Placental pericyte (primary cell): ENCODE measurements around the gene BET1L. TPM values are rescaled to one million over a fixed set of nuclear protein-coding genes. Genes with fewer than 3 reads are reported as not detected.

Experiments used
- small RNA-seq: library from RNA; depleted of rRNA; stranded (forward); fragments of <200 nt; gene quantifications from one replicate; pipeline ENCODE3, GENCODE V24; 2012; ENCODE audit warnings: low replicate concordance
- total RNA-seq: library from RNA; depleted of rRNA; stranded (reverse); fragments of >200 nt; gene quantifications from 2 replicates; pipeline ENCODE4 v1.2.3, GENCODE V29; 2012

The BET1L gene
- 30.8 and 33.7 TPM in 2 replicates for total RNA-seq

GRCh38 chr11:207208-207862, at the start of gene BET1L, which contains the start of gene RIC8A:
Gene BET1L (minus strand): TSS chr11:207399. CDS start chr11:207321, 78 bp downstream.
Gene RIC8A (plus strand): TSS chr11:207708. CDS start chr11:208855, 1,147 bp downstream.

DNA sequence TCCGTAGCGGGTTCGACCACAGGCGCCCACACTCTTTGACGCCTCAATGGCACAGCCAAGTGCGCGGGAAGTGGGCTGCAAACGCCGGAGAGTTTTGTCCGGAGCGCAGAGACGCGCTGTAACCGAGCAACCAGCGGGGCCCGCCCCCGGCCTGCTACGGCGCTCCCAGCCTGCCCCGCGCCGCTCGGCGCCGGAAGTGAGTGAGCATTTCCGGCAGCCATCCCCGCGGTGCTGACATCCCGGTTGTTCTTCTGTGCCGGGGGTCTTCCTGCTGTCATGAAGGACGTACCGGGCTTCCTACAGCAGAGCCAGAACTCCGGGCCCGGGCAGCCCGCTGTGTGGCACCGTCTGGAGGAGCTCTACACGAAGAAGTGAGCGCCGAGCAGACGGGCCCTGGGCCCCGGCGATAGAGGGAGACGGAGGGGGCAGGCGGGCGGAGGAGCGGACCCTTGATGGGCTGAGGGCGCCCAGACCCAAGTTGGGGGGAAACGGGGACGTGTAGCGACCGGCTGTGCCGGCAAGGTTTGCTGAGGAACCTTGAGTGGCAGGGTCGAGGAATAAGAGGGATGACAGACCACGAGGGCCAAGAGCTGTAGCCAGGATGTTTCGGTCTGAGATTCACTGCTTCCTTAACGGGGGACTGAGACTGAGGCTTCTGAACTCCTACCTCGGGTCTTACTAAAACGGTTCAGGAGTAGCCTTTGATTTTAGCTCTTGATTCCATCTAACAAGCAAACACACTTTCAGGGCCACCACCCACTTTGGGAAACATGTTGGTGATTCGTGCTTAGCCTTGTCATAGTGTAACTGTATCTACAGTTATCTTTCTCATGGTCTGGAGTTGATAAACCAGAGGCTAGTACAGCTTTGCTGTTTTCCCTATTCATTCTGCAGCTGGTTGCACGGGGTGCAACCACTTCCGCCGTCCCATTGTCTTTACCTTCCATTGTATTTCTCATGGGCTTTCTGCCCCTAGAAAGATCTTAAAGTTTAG, 29.9 kb upstream of the BET1L start, which contains the start of gene PSMD13:
TSS of gene PSMD13 (plus strand) at position 203 of the 994 bp plus-strand sequence. CDS start at position 277, 74 bp downstream.

GRCh38 chr11:235997-236773, 29.0 kb upstream of the BET1L start, which contains the start of gene SIRT3:
Gene SIRT3 (minus strand): TSS chr11:236342. CDS start chr11:236328, 14 bp downstream.

DNA sequence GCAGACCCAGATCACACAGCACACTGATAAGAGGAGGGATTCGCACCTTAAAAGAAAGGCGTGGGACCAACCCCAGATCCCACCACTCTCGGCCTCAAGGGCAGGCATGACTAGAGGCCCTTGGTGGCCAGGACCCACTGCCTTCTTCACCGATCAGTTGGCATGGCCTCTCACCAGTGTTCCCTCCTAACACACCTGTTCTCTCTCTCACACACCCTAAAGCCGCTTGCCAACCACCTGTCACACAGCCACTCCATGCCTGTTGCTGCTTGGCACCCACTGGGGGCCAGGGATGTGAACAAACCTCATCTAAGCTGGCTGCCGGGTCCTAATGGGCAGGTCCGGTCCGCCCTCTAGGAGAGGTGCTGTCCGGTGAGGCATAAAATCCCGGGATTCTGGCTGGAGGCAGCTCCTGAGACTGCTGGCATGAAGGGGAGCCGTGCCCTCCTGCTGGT, 14.5 kb downstream of the BET1L start, which contains the start of gene SCGB1C1:
TSS of gene SCGB1C1 (plus strand) at position 405 of the 455 bp plus-strand sequence. CDS start at position 427, 22 bp downstream.

Small RNAs within 50 kb of the gene (small RNA-seq; reads per million reads assigned to genes)
- not detected for gene RNU6-447P

Other genes with a start within 250 kb of the BET1L start
- not detected in 2 replicates for gene SCGB1C1, start 14.3 kb downstream of the BET1L start, total RNA-seq
- gene RIC8A, start 309 bp upstream of the BET1L start, total RNA-seq: 166 and 246 TPM in 2 replicates
- gene SIRT3, start 28.9 kb upstream of the BET1L start, total RNA-seq: 6.9 and 9.4 TPM in 2 replicates
- gene PSMD13, start 29.6 kb upstream of the BET1L start, total RNA-seq: 123 and 195 TPM in 2 replicates
- gene NLRP6, start 71.0 kb upstream of the BET1L start, total RNA-seq: not detected in 2 replicates
- gene PGGHG, start 81.7 kb upstream of the BET1L start, total RNA-seq: 6.3 and 7.3 TPM in 2 replicates
- not detected in 2 replicates for gene IFITM5, start 92.1 kb upstream of the BET1L start, total RNA-seq
- gene IFITM2, start 100.4 kb upstream of the BET1L start, total RNA-seq: 19.6 and 56.2 TPM in 2 replicates
- gene IFITM1, start 106.6 kb upstream of the BET1L start, total RNA-seq: 25.3 and 136 TPM in 2 replicates
- gene IFITM3, start 113.5 kb upstream of the BET1L start, total RNA-seq: 45.5 and 328 TPM in 2 replicates
- 1.1 TPM in 2 replicates for gene B4GALNT4, start 162.1 kb upstream of the BET1L start, total RNA-seq
- 0.66 and 1.3 TPM in 2 replicates for gene PKP3, start 186.8 kb upstream of the BET1L start, total RNA-seq
- 18.2 and 21.9 TPM in 2 replicates for gene SIGIRR, start 207.6 kb upstream of the BET1L start, total RNA-seq
- not detected in 2 replicates for gene ANO9, start 234.6 kb upstream of the BET1L start, total RNA-seq
- gene PTDSS2, start 242.9 kb upstream of the BET1L start, total RNA-seq: 58.3 and 80.3 TPM in 2 replicates